BE2C (cell line): Measurements from ENCODE around the gene ADAMTSL1.

ENCODE experiments used
- DNase-seq: peaks from one replicate; pipeline ENCODE4 v3.0.0-alpha.2; 2020
- H3K27me3 ChIP-seq: fragments of 250-450 bp; sonication (Bioruptor Pico); 2 replicates; pipeline ENCODE4 v1.5.1; 2020; ENCODE audit warnings: mild to moderate bottlenecking
- H3K36me3 ChIP-seq: fragments of 250-450 bp; sonication (Bioruptor Pico); 2 replicates; pipeline ENCODE4 v1.5.1; 2020; ENCODE audit warnings: mild to moderate bottlenecking
- H3K4me1 ChIP-seq: fragments of 250-450 bp; sonication (Bioruptor Pico); 2 replicates; pipeline ENCODE4 v1.5.1; 2020
- H3K4me3 ChIP-seq: 2 replicates; pipeline ENCODE4 v1.5.1; 2011; ENCODE audit warnings: low read depth, low read length
- H3K9me3 ChIP-seq: fragments of 250-450 bp; sonication (Bioruptor Pico); 2 replicates; pipeline ENCODE4 v1.5.1; 2020
- TF ChIP-seq, protein P1 (sequence below): IDR thresholded peaks from 2 replicates; pipeline ENCODE4 v1.5.1; 2012; ENCODE audit warnings: mild to moderate bottlenecking, low read depth, low read length

Gene ADAMTSL1

DNA sequence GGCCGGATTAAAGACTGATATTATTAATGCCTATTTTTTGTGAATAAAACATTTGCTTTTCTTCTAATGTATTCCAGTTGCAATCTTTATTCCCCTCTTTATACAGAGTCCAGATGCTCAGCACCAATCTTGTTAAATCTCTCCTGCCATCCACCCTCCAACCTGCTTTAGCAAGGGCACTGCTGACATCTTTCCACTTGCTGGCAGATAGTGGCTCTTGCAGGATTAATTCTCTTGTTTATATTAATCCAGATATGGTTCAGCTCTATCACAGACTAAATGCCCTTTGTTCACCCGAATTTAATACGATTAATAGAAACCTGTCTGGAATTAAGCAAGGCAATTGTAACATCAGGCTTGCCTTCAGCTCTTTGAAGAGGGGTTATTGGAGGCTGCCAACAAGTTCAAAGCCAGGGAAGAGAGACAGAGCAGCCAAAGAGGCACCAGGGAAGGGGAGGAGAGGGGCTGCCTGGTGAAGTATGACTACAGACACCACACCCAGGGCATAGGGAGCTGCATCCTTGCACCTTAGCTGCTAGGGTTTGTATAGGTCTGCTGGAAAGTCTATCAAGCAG lies 322.8 kb downstream of the ADAMTSL1 start:
- Histone ChIP-seq H3K9me3 (peaks cover 3% of the 10 kb centered on the region; the same call in 1 of the 2 replicates), H3K4me3 (no peak overlapping the region), H3K27me3 (no peaks in the 10 kb centered on the region), H3K36me3 (no peaks in the 10 kb centered on the region), H3K4me1 (no peaks in the 10 kb centered on the region)
- TF ChIP-seq, protein P1, sequence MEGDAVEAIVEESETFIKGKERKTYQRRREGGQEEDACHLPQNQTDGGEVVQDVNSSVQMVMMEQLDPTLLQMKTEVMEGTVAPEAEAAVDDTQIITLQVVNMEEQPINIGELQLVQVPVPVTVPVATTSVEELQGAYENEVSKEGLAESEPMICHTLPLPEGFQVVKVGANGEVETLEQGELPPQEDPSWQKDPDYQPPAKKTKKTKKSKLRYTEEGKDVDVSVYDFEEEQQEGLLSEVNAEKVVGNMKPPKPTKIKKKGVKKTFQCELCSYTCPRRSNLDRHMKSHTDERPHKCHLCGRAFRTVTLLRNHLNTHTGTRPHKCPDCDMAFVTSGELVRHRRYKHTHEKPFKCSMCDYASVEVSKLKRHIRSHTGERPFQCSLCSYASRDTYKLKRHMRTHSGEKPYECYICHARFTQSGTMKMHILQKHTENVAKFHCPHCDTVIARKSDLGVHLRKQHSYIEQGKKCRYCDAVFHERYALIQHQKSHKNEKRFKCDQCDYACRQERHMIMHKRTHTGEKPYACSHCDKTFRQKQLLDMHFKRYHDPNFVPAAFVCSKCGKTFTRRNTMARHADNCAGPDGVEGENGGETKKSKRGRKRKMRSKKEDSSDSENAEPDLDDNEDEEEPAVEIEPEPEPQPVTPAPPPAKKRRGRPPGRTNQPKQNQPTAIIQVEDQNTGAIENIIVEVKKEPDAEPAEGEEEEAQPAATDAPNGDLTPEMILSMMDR: no peak
- DNase-seq: no peak

DNA sequence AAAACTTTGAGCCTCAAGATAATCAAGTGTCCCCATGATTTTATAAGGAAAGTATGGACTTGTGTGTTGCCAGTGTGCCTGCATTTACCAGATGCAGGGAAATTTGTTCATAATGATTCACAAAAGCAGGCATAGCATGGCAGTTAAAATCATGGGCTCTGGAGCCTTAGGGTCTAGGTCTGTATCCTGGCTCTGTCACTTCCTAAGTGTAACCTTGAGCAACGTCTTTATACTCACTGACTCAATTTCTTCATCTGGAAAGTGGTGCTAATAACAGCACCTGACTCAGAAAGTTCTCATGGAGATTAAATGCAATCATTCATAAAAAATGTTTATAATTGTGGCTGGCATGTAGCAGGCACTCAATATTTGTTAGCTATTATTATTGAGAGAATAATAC lies 324.2 kb downstream of the ADAMTSL1 start:
- Histone ChIP-seq H3K9me3 (peaks cover 3% of the 10 kb centered on the region; the same call in 1 of the 2 replicates), H3K4me1 (no peaks in the 10 kb centered on the region), H3K27me3 (no peaks in the 10 kb centered on the region), H3K36me3 (no peaks in the 10 kb centered on the region), H3K4me3 (no peak overlapping the region)
- DNase-seq: no peak
- TF ChIP-seq, protein P1: no peak

DNA sequence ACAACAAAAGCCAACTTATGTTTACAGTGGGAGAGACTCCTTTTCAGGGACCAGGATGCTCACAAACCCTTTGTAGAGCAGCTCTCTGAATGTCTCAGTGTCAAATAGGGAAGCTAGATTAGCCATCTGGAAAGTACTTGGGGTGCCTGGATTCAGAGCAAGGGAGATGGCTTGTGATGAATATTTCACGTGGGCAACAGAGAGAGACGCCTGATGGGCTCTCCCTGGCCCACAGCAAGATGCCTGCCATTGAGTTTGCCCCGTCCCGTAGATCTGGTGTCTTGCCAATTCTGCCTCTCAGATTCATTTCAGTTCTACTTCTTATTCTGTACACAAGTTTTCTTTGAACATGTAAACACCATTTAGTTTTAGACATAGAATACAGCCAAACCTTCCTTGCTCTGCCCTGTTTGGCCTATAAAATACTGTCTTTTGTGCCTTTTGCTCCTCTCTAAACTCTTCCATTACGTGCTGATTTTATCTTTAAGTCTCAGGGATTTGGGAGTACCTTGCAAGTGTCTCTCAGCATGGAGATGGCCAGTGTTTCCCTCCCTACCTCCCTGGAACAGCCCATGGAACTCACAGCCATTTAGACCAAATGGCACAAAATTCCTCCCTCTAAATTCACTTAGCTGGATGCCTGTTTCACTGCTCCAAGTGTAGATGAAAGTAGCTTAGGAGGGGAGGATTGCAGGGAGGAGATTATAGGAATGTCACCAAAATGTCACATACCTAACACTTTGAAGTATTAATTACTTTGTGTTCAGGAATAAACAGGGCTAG lies 324.7 kb downstream of the ADAMTSL1 start:
- TF ChIP-seq, protein P1: no peak
- DNase-seq: no peak
- H3K9me3 ChIP-seq: peaks cover 3% of the 10 kb centered on the region; the same call in 1 of the 2 replicates
- no peaks in the 10 kb centered on the region for H3K27me3 ChIP-seq
- no peaks in the 10 kb centered on the region for H3K36me3 ChIP-seq
- no peak overlapping the region for H3K4me3 ChIP-seq
- H3K4me1 ChIP-seq: no peaks in the 10 kb centered on the region

DNA sequence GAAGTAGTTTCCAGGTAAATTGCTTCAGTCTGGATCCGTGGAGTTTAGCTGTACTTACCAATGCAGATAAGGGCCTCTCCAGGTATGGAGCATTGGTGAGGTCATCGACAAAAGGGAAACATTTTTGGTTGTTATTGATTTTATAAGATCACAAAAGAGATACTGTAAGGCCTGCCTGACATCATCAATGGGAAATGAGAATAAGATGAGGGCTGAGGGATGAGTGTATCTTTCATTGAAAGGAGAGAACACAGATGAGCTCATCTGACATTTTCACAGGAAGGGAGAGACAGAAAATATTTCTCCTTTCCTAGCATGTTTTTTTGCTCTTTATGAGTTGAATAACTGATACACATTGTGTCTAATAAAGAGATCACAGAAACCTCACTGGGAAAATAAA lies 325.5 kb downstream of the ADAMTSL1 start:
- no peaks in the 10 kb centered on the region for H3K36me3 ChIP-seq
- H3K9me3 ChIP-seq: peaks cover 3% of the 10 kb centered on the region; the same call in 1 of the 2 replicates
- H3K27me3 ChIP-seq: no peaks in the 10 kb centered on the region
- TF ChIP-seq, protein P1: no peak
- DNase-seq: no peak
- H3K4me3 ChIP-seq: no peak overlapping the region
- no peaks in the 10 kb centered on the region for H3K4me1 ChIP-seq

DNA sequence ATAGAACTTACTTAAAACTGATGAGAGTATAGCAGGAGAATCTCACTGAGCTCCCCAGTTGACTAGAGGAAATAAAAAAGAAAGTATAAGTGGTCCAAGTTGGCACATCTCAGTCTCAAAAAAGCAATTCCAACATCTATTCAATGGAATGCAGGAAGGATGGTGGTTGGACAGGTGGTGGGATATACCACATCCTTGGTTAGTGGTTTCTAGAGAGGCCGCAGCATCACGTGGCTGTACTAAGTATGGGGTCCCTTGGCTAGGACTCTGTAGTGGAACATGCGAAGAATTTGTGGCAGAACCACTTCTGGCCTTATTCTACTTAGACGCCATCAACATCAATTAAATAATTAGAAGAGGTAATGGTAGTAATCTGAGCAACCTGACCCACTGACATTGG lies 326.6 kb downstream of the ADAMTSL1 start:
- peaks cover 3% of the 10 kb centered on the region; the same call in 1 of the 2 replicates for H3K9me3 ChIP-seq
- H3K4me3 ChIP-seq: no peak overlapping the region
- H3K36me3 ChIP-seq: no peaks in the 10 kb centered on the region
- H3K27me3 ChIP-seq: no peaks in the 10 kb centered on the region
- H3K4me1 ChIP-seq: no peaks in the 10 kb centered on the region
- TF ChIP-seq, protein P1: no peak
- no peak for DNase-seq

DNA sequence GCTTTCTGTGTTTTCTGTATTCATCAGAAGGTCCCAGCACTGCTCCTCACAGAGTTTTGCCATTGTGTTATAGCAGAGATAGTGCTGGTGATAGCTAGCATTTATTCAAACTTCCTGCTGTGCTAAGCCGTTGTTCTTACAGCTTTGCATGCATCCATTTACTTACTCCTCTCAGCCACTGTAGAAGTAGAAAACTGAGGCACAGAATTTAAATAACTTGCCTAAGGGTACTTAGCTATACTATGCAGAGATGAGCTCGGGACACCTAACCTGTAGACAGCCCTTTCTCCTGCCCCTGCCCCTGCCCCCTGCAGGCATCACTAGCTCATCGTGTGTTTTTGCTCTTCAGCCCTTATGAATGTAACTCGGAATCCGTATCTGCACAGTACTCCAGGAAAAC lies 331.4 kb downstream of the ADAMTSL1 start:
- H3K4me1 ChIP-seq: no peaks in the 10 kb centered on the region
- TF ChIP-seq, protein P1: no peak
- no peaks in the 10 kb centered on the region for H3K27me3 ChIP-seq
- no peaks in the 10 kb centered on the region for H3K36me3 ChIP-seq
- H3K9me3 ChIP-seq: peaks cover 3% of the 10 kb centered on the region; the same call in 1 of the 2 replicates
- no peak overlapping the region for H3K4me3 ChIP-seq
- DNase-seq: no peak
